ENCODE results near the gene OR2AE1.
A peak's percentile ranks its signal among the peaks of the same experiment; 100 is the strongest.
"Not testable (repeated sequence)": the region's sequence is repeated elsewhere in the genome, so short reads cannot be mapped to it uniquely, and the experiment has no call there.

The OR2AE1 gene

GRCh38 chr7:99876933-99877332, at the start of gene OR2AE1:
Gene OR2AE1, minus strand, starts transcription at chr7:99877033. Its CDS starts 0 bp downstream, at chr7:99877033.
- DNase-seq (ENCODE audit: low read depth) = no peak

GRCh38 chr7:99926321-99926720, 49.5 kb upstream of the OR2AE1 start:
- DNase-seq (ENCODE audit: low read depth) = no peak

- DNase-seq (ENCODE audit: low read depth) = no peak
Measured at GRCh38 chr7:99923200-99923599, 46.4 kb upstream of the OR2AE1 start.

GRCh38 chr7:99920149-99920548, 43.3 kb upstream of the OR2AE1 start:
- DNase-seq (ENCODE audit: low read depth) = no peak

- DNase-seq (ENCODE audit: low read depth) = no peak
Measured at GRCh38 chr7:99919814-99920112, 42.9 kb upstream of the OR2AE1 start.

- DNase-seq (ENCODE audit: low read depth) = peak; percentile 85
Measured at GRCh38 chr7:99918959-99919813, 42.4 kb upstream of the OR2AE1 start, which contains the start of gene TRIM4. Gene TRIM4, minus strand, starts transcription at chr7:99919530. Its CDS starts 129 bp downstream, at chr7:99919401.

GRCh38 chr7:99910976-99911375, 34.1 kb upstream of the OR2AE1 start:
- no peak for DNase-seq (ENCODE audit: low read depth)

- DNase-seq (ENCODE audit: low read depth) = no peak
Measured at GRCh38 chr7:99901581-99901980, 24.7 kb upstream of the OR2AE1 start.

GRCh38 chr7:99899830-99900519, 23.1 kb upstream of the OR2AE1 start:
- DNase-seq (ENCODE audit: low read depth) = no peak

- DNase-seq (ENCODE audit: low read depth) = no peak
Measured at GRCh38 chr7:99898836-99899235, 22.0 kb upstream of the OR2AE1 start.

GRCh38 chr7:99898023-99898357, 21.2 kb upstream of the OR2AE1 start:
- no peak for DNase-seq (ENCODE audit: low read depth)

- no peak for DNase-seq (ENCODE audit: low read depth)
Measured at GRCh38 chr7:99897322-99898022, 20.6 kb upstream of the OR2AE1 start.

- DNase-seq (ENCODE audit: low read depth) = no peak
Measured at GRCh38 chr7:99894738-99895137, 17.9 kb upstream of the OR2AE1 start.

GRCh38 chr7:99893280-99893679, 16.4 kb upstream of the OR2AE1 start:
- DNase-seq (ENCODE audit: low read depth) = no peak

GRCh38 chr7:99890348-99890747, 13.5 kb upstream of the OR2AE1 start:
- DNase-seq (ENCODE audit: low read depth) = not testable (repeated sequence)

- DNase-seq (ENCODE audit: low read depth) = not testable (repeated sequence)
Measured at GRCh38 chr7:99888366-99888765, 11.5 kb upstream of the OR2AE1 start.

- no peak for DNase-seq (ENCODE audit: low read depth)
Measured at GRCh38 chr7:99881370-99881769, 4.5 kb upstream of the OR2AE1 start.

- DNase-seq (ENCODE audit: low read depth) = no peak
Measured at GRCh38 chr7:99876491-99876890, 342 bp downstream of the OR2AE1 start.

- DNase-seq (ENCODE audit: low read depth) = no peak
Measured at GRCh38 chr7:99868246-99868645, 8.6 kb downstream of the OR2AE1 start.

- not testable (repeated sequence) for DNase-seq (ENCODE audit: low read depth)
Measured at GRCh38 chr7:99867477-99867876, 9.4 kb downstream of the OR2AE1 start.

- no peak for DNase-seq (ENCODE audit: low read depth)
Measured at GRCh38 chr7:99863847-99864440, 12.9 kb downstream of the OR2AE1 start.

- no peak for DNase-seq (ENCODE audit: low read depth)
Measured at GRCh38 chr7:99860281-99861127, 16.3 kb downstream of the OR2AE1 start.
